Left lung (tissue), 10 donors: ENCODE measurements around the gene DARS2. TPM values are rescaled to one million over a fixed set of nuclear protein-coding genes. Genes with fewer than 3 reads are reported as not detected.
"Not testable (repeated sequence)": the region's sequence is repeated elsewhere in the genome, so short reads cannot be mapped to it uniquely, and the experiment has no call there.

Source experiments
- ATAC-seq: fragments of 200-7000 bp; cut with Tn5 transposase; one replicate; pipeline ENCODE4 v1.9.1; 2020; ENCODE audit warnings: moderate library complexity
- DNase-seq, 4 donors: peaks; one replicate each; pipeline ENCODE4 v3.0.0-alpha.2; 2013 to 2020
- H3K27ac ChIP-seq, 2 donors: fragments of 200-600 bp; sonication (generic) in 1 of 2; one replicate each; pipeline versions ENCODE4 v1.5.0 to v1.8.0; 2020 to 2021
- H3K27me3 ChIP-seq, 2 donors: fragments of 200-600 bp; sonication (generic) in 1 of 2; one replicate each; pipeline versions ENCODE4 v1.5.0 to v1.8.0; 2020 to 2021
- H3K36me3 ChIP-seq, 2 donors: fragments of 200-600 bp; sonication (generic) in 1 of 2; one replicate each; pipeline versions ENCODE4 v1.5.0 to v1.8.0; 2020 to 2021
- H3K4me1 ChIP-seq, 2 donors: fragments of 200-600 bp; one replicate each; pipeline ENCODE4 v1.8.0; 2021
- H3K4me3 ChIP-seq, 2 donors: fragments of 200-600 bp; sonication (generic) in 1 of 2; one replicate each; pipeline versions ENCODE4 v1.5.0 to v1.8.0; 2020 to 2021; ENCODE audit warnings: mild to moderate bottlenecking in 1 of 2
- H3K9me3 ChIP-seq, 2 donors: fragments of 200-600 bp; sonication (generic) in 1 of 2; one replicate each; pipeline versions ENCODE4 v1.5.0 to v1.8.0; 2020 to 2021
- CTCF ChIP-seq, 2 donors: fragments of 200-600 bp; sonication (generic) in 1 of 2; IDR thresholded peaks; one replicate each; pipeline versions ENCODE4 v1.5.0 to v1.8.0; 2021; ENCODE audit warnings: antibody characterized with exemption in 2 of 2
- intact Hi-C, 2 donors: fragments of 100-400 bp; cut with DNase I; formaldehyde crosslinking; loops; one replicate each; pipeline versions ENCODE4 v1.11.2 to v1.14.2; 2022
- polyA plus RNA-seq, 6 donors: library from polyadenylated mRNA; unstranded; fragments of 120-200 nt; gene quantifications; one replicate each; pipeline ENCODE4 v1.2.1, GENCODE V29; 2013; ENCODE audit not compliant: insufficient read length in 6 of 6
- total RNA-seq, 2 donors: library from RNA; stranded (reverse); fragmentation: NEBNext Ultra II Directional; extraction: Animal tissue kit (Norgen Biotek cat#: 25700); gene quantifications; one replicate each; pipeline ENCODE4 v1.2.1, GENCODE V29; 2021
- donor health status: DM: no; HTN: yes; CAD: no.
- donor health status: DM: no; HTN: no; CAD: no.

DARS2 gene
- total and polyA plus RNA-seq, 8 donors, result 19.9 to 24.7 (median 21.3) TPM

GRCh38 chr1:173853074-173853473, 28.6 kb downstream of the DARS2 start:
- no peak for TF ChIP-seq CTCF (IDR thresholded peaks at IDR 0.05)
- ATAC-seq, result peak; percentile 82

GRCh38 chr1:173856014-173856413, 31.5 kb downstream of the DARS2 start:
- no peaks in the 10 kb centered on the region for H3K27me3 ChIP-seq
- no peak for ATAC-seq
- no peak overlapping the region for H3K4me3 ChIP-seq
- no peak overlapping the region for H3K27ac ChIP-seq
- H3K9me3 ChIP-seq, result no peaks in the 10 kb centered on the region
- peaks cover 7 to 15% of the 10 kb centered on the region in 2 donors for H3K4me1 ChIP-seq
- DNase-seq, result no peak
- H3K36me3 ChIP-seq, result peaks cover 0 to 88% of the 10 kb centered on the region in 2 donors
- TF ChIP-seq CTCF (IDR thresholded peaks at IDR 0.05), result no peak
- intact Hi-C loops, result no loop called here

More at GRCh38 chr1:173853074-173853473, 28.6 kb downstream of the DARS2 start:
- intact Hi-C loops, result no loop called here
- Histone ChIP-seq H3K27ac (peak overlapping the region; percentile 36 to 69), H3K9me3 (no peaks in the 10 kb centered on the region), H3K27me3 (no peaks in the 10 kb centered on the region), H3K4me1 (peaks cover 7 to 15% of the 10 kb centered on the region in 2 donors), H3K4me3 (no peak overlapping the region), H3K36me3 (peaks cover 0 to 76% of the 10 kb centered on the region in 2 donors)
- peak in 1 of 4 donors; percentile 35 for DNase-seq

GRCh38 chr1:173856903-173857302, 32.4 kb downstream of the DARS2 start:
- no peak overlapping the region for H3K4me3 ChIP-seq
- no peak for ATAC-seq
- no peaks in the 10 kb centered on the region for H3K9me3 ChIP-seq
- intact Hi-C loops, result no loop called here
- H3K36me3 ChIP-seq, result peaks cover 0 to 85% of the 10 kb centered on the region in 2 donors
- H3K27ac ChIP-seq, result no peak overlapping the region
- no peak for DNase-seq
- no peaks in the 10 kb centered on the region for H3K27me3 ChIP-seq
- no peak for TF ChIP-seq CTCF (IDR thresholded peaks at IDR 0.05)
- peaks cover 7 to 15% of the 10 kb centered on the region in 2 donors for H3K4me1 ChIP-seq

- no peaks in the 10 kb centered on the region for H3K9me3 ChIP-seq
- ATAC-seq, result no peak
- intact Hi-C loops, result no loop called here
- H3K4me3 ChIP-seq, result no peak overlapping the region
- TF ChIP-seq CTCF (IDR thresholded peaks at IDR 0.05), result no peak
- DNase-seq, result no peak
- H3K4me1 ChIP-seq, result peaks cover 7 to 15% of the 10 kb centered on the region in 2 donors
- peaks cover 0 to 89% of the 10 kb centered on the region in 2 donors for H3K36me3 ChIP-seq
- no peak overlapping the region for H3K27ac ChIP-seq
- H3K27me3 ChIP-seq, result no peaks in the 10 kb centered on the region
Observed at GRCh38 chr1:173857363-173857917, 33.0 kb downstream of the DARS2 start.

GRCh38 chr1:173859547-173859946, 35.1 kb downstream of the DARS2 start:
- ATAC-seq, H3K27me3 ChIP-seq, H3K4me1 ChIP-seq, DNase-seq, intact Hi-C loops, H3K27ac ChIP-seq, H3K4me3 ChIP-seq, H3K9me3 ChIP-seq: not testable (repeated sequence)
- peaks cover 0 to 92% of the 10 kb centered on the region in 2 donors for H3K36me3 ChIP-seq

GRCh38 chr1:173860065-173860464, 35.6 kb downstream of the DARS2 start:
- no peak for TF ChIP-seq CTCF (IDR thresholded peaks at IDR 0.05)
- no peak overlapping the region for H3K27ac ChIP-seq
- DNase-seq (no peak), ATAC-seq (no peak)
- intact Hi-C loops, result no loop called here
- H3K4me1 ChIP-seq, result peaks cover 0 to 15% of the 10 kb centered on the region in 2 donors
- no peaks in the 10 kb centered on the region for H3K27me3 ChIP-seq
- no peaks in the 10 kb centered on the region for H3K9me3 ChIP-seq
- H3K36me3 ChIP-seq, result peaks cover 2 to 92% of the 10 kb centered on the region in 2 donors
- no peak overlapping the region for H3K4me3 ChIP-seq
